NCI-H1105 (cell line): ENCODE measurements around the gene WNT16.

ENCODE experiments used
- DNase-seq: peaks from one replicate; lab custom pipeline; 2025; lab: John Stamatoyannopoulos, UW

Gene WNT16

GRCh38 chr7:121344093-121344492 lies 15.3 kb downstream of the WNT16 start:
- no peak for DNase-seq

- DNase-seq, result no peak
Measured at GRCh38 chr7:121344497-121344896, 15.7 kb downstream of the WNT16 start.

GRCh38 chr7:121351682-121352081 lies 22.9 kb downstream of the WNT16 start:
- DNase-seq, result no peak

- no peak for DNase-seq
Measured at GRCh38 chr7:121352323-121352722, 23.5 kb downstream of the WNT16 start.

GRCh38 chr7:121355574-121355973 lies 26.8 kb downstream of the WNT16 start:
- no peak for DNase-seq

- no peak for DNase-seq
Measured at GRCh38 chr7:121360564-121360963, 31.8 kb downstream of the WNT16 start.

GRCh38 chr7:121366852-121367431 lies 38.1 kb downstream of the WNT16 start:
- peak; percentile 26 for DNase-seq

GRCh38 chr7:121369462-121369861 lies 40.7 kb downstream of the WNT16 start:
- no peak for DNase-seq

GRCh38 chr7:121371367-121371766 lies 42.6 kb downstream of the WNT16 start:
- DNase-seq, result no peak

GRCh38 chr7:121371883-121372282 lies 43.1 kb downstream of the WNT16 start:
- DNase-seq, result no peak

- DNase-seq, result no peak
Measured at GRCh38 chr7:121372376-121373010, 43.7 kb downstream of the WNT16 start.

GRCh38 chr7:121373177-121373576 lies 44.4 kb downstream of the WNT16 start:
- DNase-seq, result no peak

- no peak for DNase-seq
Measured at GRCh38 chr7:121376979-121377378, 48.2 kb downstream of the WNT16 start.

GRCh38 chr7:121379930-121380329 lies 51.1 kb downstream of the WNT16 start:
- no peak for DNase-seq

GRCh38 chr7:121382473-121382872 lies 53.7 kb downstream of the WNT16 start:
- no peak for DNase-seq

- no peak for DNase-seq
Measured at GRCh38 chr7:121383235-121383910, 54.6 kb downstream of the WNT16 start.

- DNase-seq, result no peak
Measured at GRCh38 chr7:121384265-121384664, 55.5 kb downstream of the WNT16 start.

- DNase-seq, result no peak
Measured at GRCh38 chr7:121385056-121385799, 56.4 kb downstream of the WNT16 start.

- DNase-seq, result no peak
Measured at GRCh38 chr7:121385800-121386179, 57.0 kb downstream of the WNT16 start.

- no peak for DNase-seq
Measured at GRCh38 chr7:121388950-121389349, 60.1 kb downstream of the WNT16 start.

- no peak for DNase-seq
Measured at GRCh38 chr7:121390109-121390508, 61.3 kb downstream of the WNT16 start.

GRCh38 chr7:121390617-121391016 lies 61.8 kb downstream of the WNT16 start:
- DNase-seq, result no peak
